Endothelial cell of umbilical vein (primary cell): ENCODE data around the gene IL2RG. TPM values are rescaled to one million over a fixed set of nuclear protein-coding genes. Genes with fewer than 3 reads are reported as not detected.

ENCODE experiments used
- BruUV-seq: library from RNA; stranded (reverse); fragments of 400-500 nt; replicated peaks from 2 replicates; lab custom pipeline; 2021; lab: Mats Ljungman, UMichigan
- CTCF ChIA-PET: fragments of 300-600, 350-600 bp; sonication (Branson Sonifier 250); formaldehyde crosslinking; loops from one replicate; lab custom pipeline; 2021; ENCODE audit warnings: antibody characterized with exemption, inconsistent platforms; lab: Charles Lee
- POLR2A ChIA-PET: fragments of 300-600, 350-600 bp; sonication (Branson Sonifier 250); formaldehyde crosslinking; loops from one replicate; lab custom pipeline; 2021; ENCODE audit warnings: antibody characterized with exemption, inconsistent platforms; lab: Charles Lee
- DNase-seq: peaks from one replicate; pipeline ENCODE4 v3.0.0-alpha.2; 2011; ENCODE audit warnings: low read depth, low spot score
- FAIRE-seq: peaks from 2 replicates; lab custom pipeline; 2011; peaks lifted over from hg19 to GRCh38; lab: Jason Lieb, UNC
- H2AFZ ChIP-seq: 2 replicates; pipeline ENCODE4 v1.6.0; 2012; ENCODE audit warnings: low read depth, low read length, control low read depth, inconsistent platforms
- H3K27ac ChIP-seq: 2 replicates; pipeline ENCODE4 v1.5.1; 2011; ENCODE audit warnings: low read depth, mild to moderate bottlenecking, control low read depth, low read length, moderate library complexity; ENCODE audit not compliant: insufficient read depth
- H3K27me3 ChIP-seq, 2 experiments: 2 replicates each; pipeline versions ENCODE4 v1.6.0 to v1.6.1; 2011; ENCODE audit warnings: low read length in 2 of 2, mixed read lengths in 1 of 2; ENCODE audit not compliant: control insufficient read depth in 2 of 2, insufficient read depth in 2 of 2
- H3K36me3 ChIP-seq, 2 experiments: 2 replicates in 1 of 2; 3 replicates in 1 of 2; pipeline ENCODE4 v1.5.1; 2011; ENCODE audit warnings: low read length in 2 of 2, mild to moderate bottlenecking in 1 of 2, moderate library complexity in 1 of 2; ENCODE audit not compliant: control insufficient read depth in 2 of 2, insufficient read depth in 2 of 2; ENCODE audit errors: extremely low read depth in 1 of 2
- H3K4me1 ChIP-seq: 3 replicates; pipeline ENCODE4 v1.5.1; 2011; ENCODE audit warnings: mild to moderate bottlenecking, low read length; ENCODE audit not compliant: control insufficient read depth, insufficient read depth; ENCODE audit errors: extremely low read depth
- H3K4me2 ChIP-seq: 2 replicates; pipeline ENCODE4 v1.6.1; 2011; ENCODE audit warnings: low read length, control low read depth, mixed read lengths; ENCODE audit not compliant: insufficient read depth
- H3K4me3 ChIP-seq, 3 experiments: fragments of 200-600 bp in 1 of 3; sonication (generic), shearing (Covaris generic) in 1 of 3; replicated peaks in 1 of 3; 2 replicates each; pipeline ENCODE4 v1.5.1; 2011 to 2016; ENCODE audit warnings: control low read depth in 3 of 3, low read length in 3 of 3, mild to moderate bottlenecking in 2 of 3, inconsistent platforms in 1 of 3, low read depth in 1 of 3, moderate library complexity in 1 of 3; ENCODE audit not compliant: insufficient read depth in 1 of 3
- H3K79me2 ChIP-seq: 2 replicates; pipeline ENCODE4 v1.6.0; 2012; ENCODE audit warnings: low read length, inconsistent platforms; ENCODE audit not compliant: control insufficient read depth, insufficient read depth
- H3K9ac ChIP-seq: replicated peaks from 2 replicates; pipeline ENCODE3; 2011; ENCODE audit warnings: low read length, control low read depth; ENCODE audit not compliant: insufficient read depth; ENCODE audit errors: extremely low read depth
- H3K9me1 ChIP-seq: replicated peaks from 3 replicates; pipeline ENCODE4 v1.6.0; 2011; ENCODE audit warnings: mild to moderate bottlenecking, low read length; ENCODE audit not compliant: control insufficient read depth, insufficient read depth; ENCODE audit errors: extremely low read depth
- H3K9me3 ChIP-seq: replicated peaks from 2 replicates; pipeline ENCODE4 v1.5.1; 2012; ENCODE audit warnings: low read length, inconsistent platforms; ENCODE audit not compliant: control insufficient read depth, insufficient read depth
- H4K20me1 ChIP-seq: replicated peaks from 2 replicates; pipeline ENCODE3; 2011; ENCODE audit warnings: mild to moderate bottlenecking, low read length; ENCODE audit not compliant: control insufficient read depth, insufficient read depth; ENCODE audit errors: extremely low read depth
- CTCF ChIP-seq, 2 donors: IDR thresholded peaks; 1 replicate in 1 of 2; 2 replicates in 1 of 2; pipeline ENCODE4 v1.5.1; 2011; ENCODE audit warnings: low read length in 2 of 2, mild to moderate bottlenecking in 2 of 2, moderate library complexity in 2 of 2, control low read depth in 1 of 2, inconsistent platforms in 1 of 2, low read depth in 1 of 2; ENCODE audit not compliant: insufficient read depth in 1 of 2; ENCODE audit errors: extremely low read depth in 1 of 2
- EZH2 ChIP-seq: IDR thresholded peaks from 2 replicates; pipeline ENCODE4 v1.6.1; 2012; ENCODE audit warnings: borderline replicate concordance, low read depth, mild to moderate bottlenecking, moderate library complexity, low read length, inconsistent platforms; ENCODE audit not compliant: severe bottlenecking
- FOS ChIP-seq: IDR thresholded peaks from 2 replicates; pipeline ENCODE4 v1.6.1; 2011; ENCODE audit warnings: mild to moderate bottlenecking, low read length, moderate library complexity, borderline replicate concordance; ENCODE audit not compliant: insufficient read depth
- GATA2 ChIP-seq: IDR thresholded peaks from 2 replicates; pipeline ENCODE4 v1.7.0; 2011; ENCODE audit warnings: low read depth, mild to moderate bottlenecking, moderate library complexity, mixed read lengths, low read length; ENCODE audit not compliant: insufficient read length, insufficient read depth
- JUN ChIP-seq: IDR thresholded peaks from 2 replicates; pipeline ENCODE4 v1.6.1; 2011; ENCODE audit warnings: borderline replicate concordance, low read depth; ENCODE audit not compliant: insufficient read length, insufficient read depth
- MAX ChIP-seq: IDR thresholded peaks from 2 replicates; pipeline ENCODE4 v1.6.1; 2011; ENCODE audit not compliant: insufficient read depth, insufficient read length
- MYC ChIP-seq: IDR thresholded peaks from one replicate; pipeline ENCODE4 v1.6.1; 2011; ENCODE audit warnings: mild to moderate bottlenecking, low read depth, low read length
- POLR2A ChIP-seq: IDR thresholded peaks from 2 replicates; pipeline ENCODE4 v1.6.1; 2012; ENCODE audit warnings: low read depth, mild to moderate bottlenecking, control low read depth, low read length
- POLR2AphosphoS5 ChIP-seq: IDR thresholded peaks from 2 replicates; pipeline ENCODE4 v1.6.1; 2012; ENCODE audit warnings: low read depth, mild to moderate bottlenecking, control low read depth, low read length, moderate library complexity; ENCODE audit not compliant: insufficient read depth
- dilution Hi-C: fragments of 300-500 bp; cut with MboI; formaldehyde crosslinking; loops from one replicate; pipeline ENCODE4 v1.15.0; 2019; ENCODE audit warnings: low sequenced_read_pairs; ENCODE audit not compliant: extremely low pct_ligation_motif_present
- intact Hi-C: fragments of 100-400 bp; cut with micrococcal nuclease; formaldehyde crosslinking; loops from one replicate; pipeline ENCODE4 v1.10.0; 2022
- polyA plus RNA-seq, 4 experiments: library from polyadenylated mRNA; depleted of rRNA in 3 of 4; stranded (reverse) in 3 of 4; unstranded in 1 of 4; fragments of >200 nt; gene quantifications; 2 replicates each; pipeline versions ENCODE4 v1.2.1 to v1.2.3, GENCODE V29; 2011 to 2012; ENCODE audit warnings: missing spikeins in 1 of 4
- total RNA-seq: library from RNA; stranded (reverse); gene quantifications from 2 replicates; pipeline ENCODE4 v1.2.3, GENCODE V29; 2021

IL2RG gene
- total and polyA plus RNA-seq, 2 donors (not counting 3 experiments of a cell fraction or from before 2014, with no cell fraction given), result 0.07 TPM; not detected in 1

GRCh38 chrX:71159335-71159734, 48.0 kb upstream of the IL2RG start:
- no peak for TF ChIP-seq MAX
- TF ChIP-seq FOS, result no peak
- no peak for TF ChIP-seq EZH2
- TF ChIP-seq CTCF (IDR thresholded peaks at IDR 0.05; ENCODE audit: extremely low read depth in 1 of 2, insufficient read depth in 1 of 2, low read depth in 1 of 2, low read length in 2 of 2), result no peak
- TF ChIP-seq JUN, result no peak
- no peak for TF ChIP-seq POLR2A
- no peak for TF ChIP-seq POLR2AphosphoS5
- TF ChIP-seq MYC, result no peak
- TF ChIP-seq GATA2, result no peak
- Histone ChIP-seq H3K9me3 (no peaks in the 10 kb centered on the region), H3K27me3 (peaks cover 0 to 2% of the 10 kb centered on the region in 2 experiments), H4K20me1 (no peaks in the 10 kb centered on the region), H3K4me3 (no peak overlapping the region), H3K9ac (no peak overlapping the region), H3K79me2 (no peaks in the 10 kb centered on the region), H3K4me1 (no peaks in the 10 kb centered on the region), H3K4me2 (no peak overlapping the region), H3K9me1 (no peaks in the 10 kb centered on the region), H2AFZ (no peak overlapping the region), H3K27ac (no peak overlapping the region), H3K36me3 (no peaks in the 10 kb centered on the region)
- ChIA-PET POLR2A (interaction anchor here (0.7 kb wide), 1 partner anchor 22 kb away, joined by 9 read pairs; no protein-coding TSS in a partner anchor), CTCF (no interaction called here)
- FAIRE-seq (no peak), DNase-seq (no peak)
- dilution Hi-C loops (no loop called here), intact Hi-C loops (no loop called here)
- BruUV-seq, result no TSS peak
